H1 (cell line): Measurements from ENCODE around the gene CNGA1. TPM values are rescaled to one million over a fixed set of nuclear protein-coding genes. Genes with fewer than 3 reads are reported as not detected.

Source experiments
- CTCF ChIA-PET: fragments of 300-600 bp; sonication (Branson Sonifier 250); formaldehyde crosslinking; loops from one replicate; lab custom pipeline; 2021; ENCODE audit not compliant: partially characterized antibody; lab: Charles Lee
- POLR2A ChIA-PET: fragments of 300-600 bp; sonication (Branson Sonifier 250); formaldehyde crosslinking; loops from one replicate; lab custom pipeline; 2021; ENCODE audit warnings: inconsistent platforms; ENCODE audit not compliant: partially characterized antibody; lab: Charles Lee
- DNase-seq, 2 experiments: peaks; one replicate each; pipeline versions ENCODE4 v3.0.0 to v3.0.0-alpha.2; 2010 to 2022; ENCODE audit warnings: low spot score in 2 of 2, low read depth in 1 of 2, mixed read lengths in 1 of 2
- FAIRE-seq: peaks from 2 replicates; lab custom pipeline; 2011; peaks lifted over from hg19 to GRCh38; lab: Jason Lieb, UNC
- H2AFZ ChIP-seq: 2 replicates; pipeline ENCODE4 v1.8.1; 2012; ENCODE audit warnings: low read length, inconsistent platforms
- H2AK5ac ChIP-seq: 2 replicates; pipeline ENCODE4 v1.6.1; 2013; ENCODE audit warnings: low read depth, low read length
- H2BK120ac ChIP-seq: replicated peaks from 2 replicates; pipeline ENCODE3; 2013; ENCODE audit warnings: low read depth, low read length, inconsistent platforms
- H2BK12ac ChIP-seq: 2 replicates; pipeline ENCODE4 v1.6.1; 2013; ENCODE audit warnings: low read depth, low read length
- H2BK15ac ChIP-seq: 2 replicates; pipeline ENCODE4 v1.6.1; 2013; ENCODE audit warnings: low read length
- H2BK20ac ChIP-seq: 2 replicates; pipeline ENCODE4 v1.6.1; 2013; ENCODE audit warnings: low read length
- H2BK5ac ChIP-seq: 2 replicates; pipeline ENCODE4 v1.6.1; 2013; ENCODE audit warnings: low read depth, low read length
- H3K14ac ChIP-seq: 2 replicates; pipeline ENCODE4 v1.6.1; 2013; ENCODE audit warnings: inconsistent platforms; ENCODE audit not compliant: insufficient read length
- H3K18ac ChIP-seq: 2 replicates; pipeline ENCODE4 v1.6.1; 2013; ENCODE audit warnings: low read length; ENCODE audit errors: extremely low read depth
- H3K23ac ChIP-seq: 2 replicates; pipeline ENCODE4 v1.6.1; 2013; ENCODE audit warnings: inconsistent platforms; ENCODE audit not compliant: insufficient read length
- H3K23me2 ChIP-seq: 2 replicates; pipeline ENCODE4 v1.6.1; 2013; ENCODE audit warnings: low read depth, low read length
- H3K27ac ChIP-seq: 2 replicates; pipeline ENCODE4 v1.6.1; 2011; ENCODE audit warnings: low read depth, low read length, inconsistent platforms
- H3K27me3 ChIP-seq, 4 experiments: replicated peaks in 1 of 4; 1 replicate in 1 of 4; 2 replicates in 3 of 4; pipeline versions ENCODE4 v1.6.1 to v1.8.1; 2011 to 2013; ENCODE audit warnings: low read length in 3 of 4, mild to moderate bottlenecking in 3 of 4, inconsistent platforms in 2 of 4, mixed read lengths in 2 of 4, moderate library complexity in 1 of 4; ENCODE audit not compliant: control insufficient read depth in 3 of 4, insufficient read depth in 3 of 4; ENCODE audit errors: extremely low read depth in 1 of 4
- H3K36me3 ChIP-seq, 4 experiments: 2 replicates each; pipeline versions ENCODE4 v1.6.1 to v1.8.1; 2011 to 2013; ENCODE audit warnings: mild to moderate bottlenecking in 4 of 4, low read length in 3 of 4, moderate library complexity in 2 of 4, control low read depth in 1 of 4, inconsistent platforms in 1 of 4; ENCODE audit not compliant: insufficient read depth in 4 of 4, control insufficient read depth in 2 of 4
- H3K4ac ChIP-seq: replicated peaks from 2 replicates; pipeline ENCODE3; 2013; ENCODE audit warnings: low read length, low read depth, mixed read lengths, inconsistent platforms; ENCODE audit not compliant: insufficient read length
- H3K4me1 ChIP-seq, 4 experiments: replicated peaks in 1 of 4; 1 replicate in 1 of 4; 2 replicates in 3 of 4; pipeline versions ENCODE4 v1.6.1 to v1.8.1; 2011 to 2013; ENCODE audit warnings: low read length in 3 of 4, inconsistent platforms in 2 of 4, mixed read lengths in 1 of 4; ENCODE audit not compliant: insufficient read depth in 4 of 4, control insufficient read depth in 3 of 4
- H3K4me2 ChIP-seq, 2 experiments: 2 replicates each; pipeline versions ENCODE4 v1.6.1 to v1.8.1; 2011 to 2013; ENCODE audit warnings: low read depth in 2 of 2, low read length in 2 of 2, control low read depth in 1 of 2, inconsistent platforms in 1 of 2, mild to moderate bottlenecking in 1 of 2; ENCODE audit not compliant: insufficient read depth in 1 of 2
- H3K4me3 ChIP-seq, 4 experiments: fragments of 200-600, 300-600 bp in 1 of 4; sonication (generic), shearing (Covaris generic), sonication (Bioruptor Twin) in 1 of 4; 2 replicates each; pipeline versions ENCODE4 v1.5.1 to v1.8.1; 2011 to 2016; ENCODE audit warnings: low read length in 4 of 4, low read depth in 3 of 4, control low read depth in 2 of 4, inconsistent platforms in 2 of 4, mild to moderate bottlenecking in 2 of 4, mixed read lengths in 1 of 4, moderate library complexity in 1 of 4; ENCODE audit not compliant: insufficient read depth in 2 of 4; ENCODE audit errors: extremely low read depth in 1 of 4
- H3K56ac ChIP-seq: replicated peaks from 2 replicates; pipeline ENCODE3; 2013; ENCODE audit warnings: low read depth, mild to moderate bottlenecking, mixed read lengths, low read length, inconsistent platforms; ENCODE audit not compliant: insufficient read length
- H3K79me1 ChIP-seq: 2 replicates; pipeline ENCODE4 v1.6.1; 2013; ENCODE audit warnings: low read depth, low read length, control low read depth
- H3K79me2 ChIP-seq, 2 experiments: 2 replicates each; pipeline versions ENCODE4 v1.6.1 to v1.8.1; 2012 to 2013; ENCODE audit warnings: low read length in 2 of 2, mild to moderate bottlenecking in 2 of 2, inconsistent platforms in 1 of 2; ENCODE audit not compliant: insufficient read depth in 2 of 2, control insufficient read depth in 1 of 2
- H3K9ac ChIP-seq, 4 experiments: replicated peaks in 1 of 4; 1 replicate in 1 of 4; 2 replicates in 3 of 4; pipeline versions ENCODE4 v1.6.1 to v1.8.1; 2011 to 2013; ENCODE audit warnings: low read depth in 3 of 4, low read length in 3 of 4, control low read depth in 2 of 4, mild to moderate bottlenecking in 2 of 4, moderate library complexity in 2 of 4, inconsistent platforms in 1 of 4; ENCODE audit errors: extremely low read depth in 1 of 4
- H3K9me3 ChIP-seq, 2 experiments: 2 replicates each; pipeline versions ENCODE4 v1.6.1 to v1.8.1; 2012 to 2013; ENCODE audit warnings: mild to moderate bottlenecking in 2 of 2, moderate library complexity in 2 of 2, control low read depth in 1 of 2, inconsistent platforms in 1 of 2, low read depth in 1 of 2, low read length in 1 of 2, mixed read lengths in 1 of 2; ENCODE audit not compliant: insufficient read depth in 2 of 2
- H4K20me1 ChIP-seq, 2 experiments: replicated peaks in 1 of 2; 2 replicates each; pipeline versions ENCODE3 to v1.8.1; 2011 to 2013; ENCODE audit warnings: inconsistent platforms in 2 of 2, low read length in 2 of 2, mild to moderate bottlenecking in 1 of 2; ENCODE audit not compliant: insufficient read depth in 2 of 2, control insufficient read depth in 1 of 2
- H4K5ac ChIP-seq: 2 replicates; pipeline ENCODE4 v1.6.1; 2013; ENCODE audit warnings: low read length, low read depth, mixed read lengths, inconsistent platforms; ENCODE audit not compliant: insufficient read length
- H4K8ac ChIP-seq: 2 replicates; pipeline ENCODE4 v1.8.0; 2013; ENCODE audit warnings: mild to moderate bottlenecking, moderate library complexity, low read length, inconsistent platforms; ENCODE audit not compliant: insufficient read depth; ENCODE audit errors: extremely low read depth
- H4K91ac ChIP-seq: replicated peaks from 2 replicates; pipeline ENCODE3; 2013; ENCODE audit warnings: low read length, mixed read lengths, inconsistent platforms; ENCODE audit not compliant: insufficient read length
- ATF2 ChIP-seq: IDR thresholded peaks from 2 replicates; pipeline ENCODE4 v1.6.1; 2012; ENCODE audit warnings: low read length, inconsistent platforms
- CREB1 ChIP-seq: IDR thresholded peaks from 2 replicates; pipeline ENCODE4 v1.6.1; 2012; ENCODE audit warnings: inconsistent platforms
- CTBP2 ChIP-seq: IDR thresholded peaks from 2 replicates; pipeline ENCODE4 v1.7.0; 2011; ENCODE audit warnings: borderline replicate concordance, mild to moderate bottlenecking, moderate library complexity, mixed read lengths, low read length; ENCODE audit not compliant: insufficient read depth, insufficient read length
- E2F6 ChIP-seq: IDR thresholded peaks from 2 replicates; pipeline ENCODE4 v1.6.1; 2012; ENCODE audit warnings: inconsistent platforms
- KDM4A ChIP-seq: IDR thresholded peaks from one replicate; pipeline ENCODE4 v1.7.1; 2012; ENCODE audit warnings: low read depth, mild to moderate bottlenecking, moderate library complexity, low read length, inconsistent platforms; ENCODE audit not compliant: severe bottlenecking
- RFX5 ChIP-seq: IDR thresholded peaks from 2 replicates; pipeline ENCODE4 v1.6.1; 2011; ENCODE audit warnings: low read depth, low read length, improper control_type of control experiment, borderline replicate concordance
- SAP30 ChIP-seq: fragments of 300-600 bp; sonication (generic); IDR thresholded peaks from 2 replicates; pipeline ENCODE4 v1.7.1; 2012; ENCODE audit warnings: low read length, moderate library complexity, mild to moderate bottlenecking, inconsistent platforms; ENCODE audit not compliant: insufficient read depth, insufficient replicate concordance
- TBP ChIP-seq: IDR thresholded peaks from 2 replicates; pipeline ENCODE4 v1.6.1; 2011; ENCODE audit warnings: low read depth, low read length, improper control_type of control experiment
- TCF12 ChIP-seq: IDR thresholded peaks from 2 replicates; pipeline ENCODE4 v1.6.1; 2011; ENCODE audit warnings: low read depth, mild to moderate bottlenecking, low read length
- WGBS, 2 experiments: shearing (Covaris generic) in 1 of 2; methylation state at CpG; one replicate each; pipeline versions ENCODE4 v1.1.6 to v1.1.7; 2013 to 2015; ENCODE audit warnings: low lambda C conversion rate in 2 of 2, mixed read lengths in 2 of 2, inconsistent platforms in 1 of 2, low coverage in 1 of 2, missing lambda C conversion rate in 1 of 2; ENCODE audit not compliant: insufficient replicate concordance in 2 of 2, insufficient coverage in 1 of 2, insufficient read length in 1 of 2; ENCODE audit errors: extremely low coverage in 1 of 2, missing lambda C conversion rate in 1 of 2; 5-methylcytosine and 5-hydroxymethylcytosine counted together
- polyA plus RNA-seq, 7 experiments: library from polyadenylated mRNA; depleted of rRNA in 3 of 7; stranded (reverse) in 5 of 7; unstranded in 2 of 7; fragments of >200 nt in 5 of 7; fragments of 200-250 nt in 2 of 7; gene quantifications; 1 replicate in 5 of 7; 2 replicates in 1 of 7; 4 replicates in 1 of 7; pipeline versions ENCODE4 v1.2.1 to v1.2.3, GENCODE V29; 2011 to 2013; ENCODE audit warnings: missing spikeins in 2 of 7, mixed read lengths in 2 of 7
- total RNA-seq: library from RNA; stranded (reverse); fragmentation: NEBNext Ultra II Directional; extraction: Animal tissue kit (Norgen Biotek cat#: 25700); gene quantifications from 2 replicates; pipeline ENCODE4 v1.2.1, GENCODE V29; 2021

Gene CNGA1
- total and polyA plus RNA-seq, 2 of the 8 experiments (the other 6 are each of a cell fraction or from before 2014, with no cell fraction given), result 0.17 to 0.54 TPM

- Histone ChIP-seq H2BK12ac (no peak overlapping the region), H3K79me1 (no peaks in the 10 kb centered on the region), H2AK5ac (no peak overlapping the region), H3K4me1 (no peaks in the 10 kb centered on the region), H2BK5ac (no peak overlapping the region), H3K9me3 (peaks cover 0 to 8% of the 10 kb centered on the region in 2 experiments; a peak in 1 of 4 replicates), H3K4me2 (no peak overlapping the region), H2BK20ac (no peak overlapping the region), H3K14ac (no peak overlapping the region), H4K91ac (no peak overlapping the region), H4K20me1 (no peaks in the 10 kb centered on the region), H2BK120ac (no peak overlapping the region), H3K79me2 (no peaks in the 10 kb centered on the region), H3K18ac (no peak overlapping the region), H3K23me2 (no peaks in the 10 kb centered on the region), H3K27ac (no peak overlapping the region), H3K4me3 (no peak overlapping the region), H3K56ac (no peak overlapping the region), H3K4ac (no peak overlapping the region), H3K27me3 (no peaks in the 10 kb centered on the region), H4K5ac (no peak overlapping the region), H2AFZ (no peak overlapping the region), H4K8ac (no peak overlapping the region), H3K9ac (no peak overlapping the region), H3K23ac (no peak overlapping the region), H3K36me3 (no peaks in the 10 kb centered on the region), H2BK15ac (no peak overlapping the region)
- POLR2A ChIA-PET, result no interaction called here
- FAIRE-seq, result no peak
- CTCF ChIA-PET, result interaction anchor here (0.8 to 2.8 kb wide), 4 partner anchors 11 to 51 kb away, joined by 3 to 9 read pairs (median 4); no protein-coding TSS in a partner anchor
- no peak for DNase-seq
- WGBS, 2 experiments, result 86% methylated on average over 5 of the region's 5 CpGs; no CpG with 5 or more reads in 1 of the 2 experiments
- TF ChIP-seq RFX5 (no peak), TBP (no peak), ATF2 (no peak), KDM4A (no peak), CREB1 (no peak), SAP30 (no peak), CTBP2 (no peak), TCF12 (no peak), E2F6 (no peak)
These were observed 42.4 kb upstream of the CNGA1 start for GRCh38 chr4:48058617-48059530.
